ENCODE data around the gene QRICH1.
A peak's percentile ranks its signal among the peaks of the same experiment; 100 is the strongest.
"Not testable (repeated sequence)": the region's sequence is repeated elsewhere in the genome, so short reads cannot be mapped to it uniquely, and the experiment has no call there.

Gene QRICH1

GRCh38 chr3:49013113-49013737, 80.6 kb downstream of the QRICH1 start:
- TF ChIP-seq CTCF (IDR thresholded peaks at IDR 0.05; ENCODE audit: unreplicated experiment in 3 of 3) = no peak
- peaks cover 22% of the 10 kb centered on the region for H3K4me1 Mint-ChIP-seq
- H3K27ac Mint-ChIP-seq = no peak overlapping the region
- H3K9me3 Mint-ChIP-seq = no peaks in the 10 kb centered on the region
- no peak overlapping the region for H3K4me3 Mint-ChIP-seq
- H3K27me3 Mint-ChIP-seq (ENCODE audit: low read depth) = peaks cover 3% of the 10 kb centered on the region
- H3K36me3 Mint-ChIP-seq (ENCODE audit: low read depth) = peaks cover 30% of the 10 kb centered on the region

GRCh38 chr3:49012441-49013017, 81.3 kb downstream of the QRICH1 start:
- Mint-ChIP-seq H3K36me3 (ENCODE audit: low read depth) (peaks cover 34% of the 10 kb centered on the region), H3K4me1 (peaks cover 26% of the 10 kb centered on the region), H3K27ac (no peak overlapping the region), H3K9me3 (no peaks in the 10 kb centered on the region), H3K4me3 (peak overlapping the region in 1 of 3 experiments; percentile 29), H3K27me3 (ENCODE audit: low read depth) (peaks cover 3% of the 10 kb centered on the region)
- no peak for TF ChIP-seq CTCF (IDR thresholded peaks at IDR 0.05; ENCODE audit: unreplicated experiment in 3 of 3)

- Mint-ChIP-seq H3K9me3 (no peaks in the 10 kb centered on the region), H3K4me1 (peaks cover 32% of the 10 kb centered on the region), H3K4me3 (peak overlapping the region; percentile 99 to 100 (median 100)), H3K27ac (peak overlapping the region in 2 of 3 experiments; percentile 30 to 74), H3K27me3 (ENCODE audit: low read depth) (no peaks in the 10 kb centered on the region), H3K36me3 (ENCODE audit: low read depth) (peaks cover 19% of the 10 kb centered on the region)
- TF ChIP-seq CTCF (IDR thresholded peaks at IDR 0.05; ENCODE audit: unreplicated experiment in 3 of 3) = no peak
Observed at GRCh38 chr3:49009396-49009795, 84.5 kb downstream of the QRICH1 start.

- Mint-ChIP-seq H3K4me3 (peak overlapping the region; percentile 99 to 100 (median 100)), H3K4me1 (peaks cover 32% of the 10 kb centered on the region), H3K36me3 (ENCODE audit: low read depth) (peaks cover 19% of the 10 kb centered on the region), H3K27ac (peak overlapping the region; percentile 99 to 100 (median 100))
- H3K9me3 Mint-ChIP-seq; H3K27me3 Mint-ChIP-seq (ENCODE audit: low read depth): not testable (repeated sequence)
Observed at GRCh38 chr3:49008627-49009026, 85.2 kb downstream of the QRICH1 start.

- H3K4me3 Mint-ChIP-seq = peak overlapping the region; percentile 99 to 100 (median 100)
- no peaks in the 10 kb centered on the region for H3K27me3 Mint-ChIP-seq (ENCODE audit: low read depth)
- H3K27ac Mint-ChIP-seq = peak overlapping the region; percentile 99 to 100 (median 100)
- no peaks in the 10 kb centered on the region for H3K9me3 Mint-ChIP-seq
- H3K4me1 Mint-ChIP-seq = peaks cover 32% of the 10 kb centered on the region
- peak in 1 of 3 experiments; percentile 16 for TF ChIP-seq CTCF (IDR thresholded peaks at IDR 0.05; ENCODE audit: unreplicated experiment in 3 of 3)
- H3K36me3 Mint-ChIP-seq (ENCODE audit: low read depth) = peaks cover 19% of the 10 kb centered on the region
Observed at GRCh38 chr3:49007771-49008528, 85.9 kb downstream of the QRICH1 start.

GRCh38 chr3:49007068-49007770, 86.7 kb downstream of the QRICH1 start, which contains the start of gene WDR6:
TSS of gene WDR6 (plus strand) at chr3:49007391. CDS start at chr3:49007432, 41 bp downstream.
- Mint-ChIP-seq H3K4me1 (peaks cover 27% of the 10 kb centered on the region), H3K9me3 (no peaks in the 10 kb centered on the region), H3K4me3 (peak within 1 kb of the TSS; percentile 99 to 100 (median 100)), H3K27me3 (ENCODE audit: low read depth) (no peaks in the 10 kb centered on the region), H3K27ac (peak within 1 kb of the TSS; percentile 99 to 100 (median 100)), H3K36me3 (ENCODE audit: low read depth) (peaks cover 15% of the 10 kb centered on the region)
- peak; percentile 19 to 44 (median 27) for TF ChIP-seq CTCF (IDR thresholded peaks at IDR 0.05; ENCODE audit: unreplicated experiment in 3 of 3)

All from nephron (organoid).